HG03432 (cell line): ENCODE measurements around the gene KLK15.

ENCODE experiments used
- ATAC-seq: cut with Tn5 transposase; IDR thresholded peaks from one replicate; pipeline ENCODE4 v1.9.1; 2021; ENCODE audit warnings: mild to moderate bottlenecking, moderate library complexity; ENCODE audit not compliant: unreplicated experiment

Gene KLK15

GRCh38 chr19:50777261-50777660 is 56.1 kb downstream of the KLK15 start:
- no peak for ATAC-seq

GRCh38 chr19:50776131-50776530 is 57.2 kb downstream of the KLK15 start:
- ATAC-seq: no peak
